HG03378 (cell line): Measurements from ENCODE around the gene GLP1R.
"Not testable (repeated sequence)": the region's sequence is repeated elsewhere in the genome, so short reads cannot be mapped to it uniquely, and the experiment has no call there.

Experiments
- ATAC-seq: cut with Tn5 transposase; IDR thresholded peaks from one replicate; pipeline ENCODE4 v1.9.1; 2021; ENCODE audit warnings: mild to moderate bottlenecking, moderate library complexity; ENCODE audit not compliant: unreplicated experiment

The GLP1R gene

DNA sequence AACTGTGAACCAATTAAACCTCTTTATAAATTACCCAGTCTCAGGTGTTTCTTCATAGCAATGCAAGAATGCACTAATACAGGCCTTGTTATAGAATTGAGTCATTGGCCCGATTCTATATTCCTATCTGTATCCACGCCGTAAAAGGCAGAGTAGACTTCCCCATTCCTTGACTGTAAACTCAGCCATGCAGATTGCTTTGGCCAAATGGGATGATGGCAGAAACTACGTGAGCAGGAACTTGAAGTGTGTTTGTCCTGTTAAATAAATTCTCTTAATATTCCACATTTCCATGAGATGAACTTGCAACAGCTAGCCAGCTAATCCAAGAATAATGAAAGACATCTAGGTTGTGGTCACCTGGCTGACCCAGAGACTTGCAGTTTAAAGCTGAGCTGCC is 70.3 kb downstream of the GLP1R start:
- ATAC-seq: no peak

DNA sequence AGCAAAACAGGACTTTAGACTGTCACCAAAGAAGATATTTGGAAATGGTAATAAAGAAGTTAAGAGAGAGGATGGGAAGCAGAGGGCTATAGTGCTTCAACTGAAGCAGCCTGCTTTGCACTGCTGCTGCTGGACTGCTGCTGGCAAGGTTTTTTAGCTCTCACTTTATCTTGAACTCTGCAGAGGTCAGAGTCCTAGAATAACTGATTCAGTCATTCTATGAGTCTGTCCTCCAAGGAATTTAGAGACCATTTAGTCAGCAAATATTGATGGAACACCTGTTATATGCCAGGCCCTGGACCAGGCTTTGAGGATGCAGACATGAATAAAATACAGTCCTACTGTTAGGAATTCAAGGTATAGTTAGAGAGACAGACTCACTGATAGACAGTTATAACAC is 75.5 kb downstream of the GLP1R start:
- ATAC-seq: no peak

DNA sequence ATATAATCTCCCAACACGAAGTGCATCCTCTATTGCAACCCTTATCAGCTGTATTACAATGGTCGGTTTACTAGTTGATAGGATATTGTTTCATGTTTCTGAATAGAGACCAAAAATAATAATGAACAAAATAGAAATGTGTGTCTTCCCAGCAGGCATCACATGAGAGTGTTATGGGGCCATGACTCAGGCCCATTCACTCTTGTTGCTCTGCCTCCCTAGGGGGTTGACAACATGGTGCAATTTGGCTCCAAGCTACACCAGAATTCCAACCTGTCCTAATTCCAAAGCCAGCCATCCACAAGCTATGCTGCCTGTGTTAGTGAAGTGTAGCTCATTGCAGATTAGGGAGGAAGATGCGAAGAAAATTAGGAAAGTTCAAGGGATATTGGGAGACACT is 79.5 kb downstream of the GLP1R start:
- no peak for ATAC-seq

GRCh38 chr6:39128832-39129231 is 80.3 kb downstream of the GLP1R start:
- no peak for ATAC-seq

DNA sequence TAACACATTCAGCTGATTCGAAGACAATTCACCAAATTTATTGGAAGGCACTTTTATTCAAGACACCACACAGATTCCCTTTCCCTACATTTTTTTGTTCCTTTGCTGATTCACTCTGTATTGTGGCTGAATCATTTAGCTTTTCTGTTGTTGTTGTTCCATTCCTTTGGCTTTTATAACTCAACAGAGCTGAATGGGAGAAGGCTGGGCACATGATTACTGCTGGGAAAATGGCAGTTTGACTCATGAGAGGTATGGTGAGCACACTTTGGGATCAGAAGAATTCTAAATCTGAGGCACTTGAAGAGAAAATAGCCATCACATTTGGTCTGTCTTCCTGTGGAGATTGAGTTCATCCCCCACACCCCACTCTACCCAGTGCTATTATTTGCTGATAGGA is 82.1 kb downstream of the GLP1R start:
- ATAC-seq: no peak

DNA sequence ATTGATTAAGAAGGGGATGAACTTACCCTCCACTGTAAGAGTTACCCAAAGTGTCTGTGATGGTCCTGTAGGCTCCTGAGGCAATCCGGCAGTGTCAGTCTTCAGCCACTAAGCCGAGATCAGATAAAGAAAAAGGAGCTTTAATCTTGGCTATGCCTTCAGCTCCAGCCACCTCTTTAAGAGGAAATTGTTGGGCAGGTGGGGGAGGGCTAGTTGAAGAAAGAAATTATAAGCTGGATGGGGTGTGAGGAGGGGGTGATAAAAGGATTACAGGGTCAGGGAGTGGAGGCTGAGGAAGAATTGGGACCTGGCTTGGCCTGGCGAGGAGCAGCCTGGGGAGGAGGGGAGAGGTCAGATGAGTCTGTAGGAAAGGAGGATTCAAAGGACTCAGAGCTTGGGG is 86.2 kb downstream of the GLP1R start:
- ATAC-seq: not testable (repeated sequence)

DNA sequence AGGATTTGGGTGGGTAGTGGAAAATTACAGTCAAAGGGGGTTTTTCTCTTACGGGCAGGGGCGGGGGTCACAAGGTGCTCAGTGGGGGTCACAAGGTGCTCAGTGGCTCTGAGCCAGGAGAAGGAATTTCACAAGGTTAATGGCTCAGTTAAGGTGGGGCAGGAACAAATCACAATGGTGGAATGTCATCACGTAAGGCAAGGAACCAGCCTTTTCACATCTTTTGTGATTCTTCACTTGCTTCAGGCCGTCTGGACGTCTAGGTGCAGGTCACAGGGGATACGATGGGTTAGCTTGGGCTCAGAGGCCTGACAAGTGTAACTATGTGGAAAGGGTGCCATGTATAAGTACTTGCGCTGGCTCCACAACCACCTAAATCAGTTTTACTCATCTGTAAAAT is 87.6 kb downstream of the GLP1R start:
- ATAC-seq: not testable (repeated sequence)

GRCh38 chr6:39137245-39137644 is 88.7 kb downstream of the GLP1R start:
- no peak for ATAC-seq
